GM18867 (cell line): ENCODE measurements around the gene ULK4.

Experiments
- ATAC-seq: cut with Tn5 transposase; IDR thresholded peaks from one replicate; pipeline ENCODE4 v1.9.1; 2021; ENCODE audit warnings: mild to moderate bottlenecking, moderate library complexity; ENCODE audit not compliant: unreplicated experiment

Gene ULK4

GRCh38 chr3:41241800-41242571 is 719.9 kb downstream of the ULK4 start:
- no peak for ATAC-seq

DNA sequence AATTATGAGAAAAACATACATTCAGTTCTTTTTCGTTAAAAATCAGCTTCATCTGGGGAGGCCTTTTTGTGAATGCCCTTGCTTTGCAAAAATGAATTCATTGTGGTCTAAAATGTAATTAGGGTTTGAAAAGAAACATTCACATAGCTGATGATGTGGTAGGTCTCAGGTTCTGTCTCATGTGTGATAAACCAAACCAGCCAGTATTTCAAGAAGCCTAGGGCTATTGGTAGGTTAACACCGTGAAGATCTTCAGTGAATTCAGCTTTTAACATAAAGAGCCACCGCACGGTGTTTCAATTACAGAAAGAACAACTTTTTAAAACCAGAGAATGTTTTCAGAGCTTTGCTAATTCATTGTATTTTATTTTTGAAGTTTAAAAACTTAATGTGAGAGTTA is 720.7 kb downstream of the ULK4 start:
- no peak for ATAC-seq

DNA sequence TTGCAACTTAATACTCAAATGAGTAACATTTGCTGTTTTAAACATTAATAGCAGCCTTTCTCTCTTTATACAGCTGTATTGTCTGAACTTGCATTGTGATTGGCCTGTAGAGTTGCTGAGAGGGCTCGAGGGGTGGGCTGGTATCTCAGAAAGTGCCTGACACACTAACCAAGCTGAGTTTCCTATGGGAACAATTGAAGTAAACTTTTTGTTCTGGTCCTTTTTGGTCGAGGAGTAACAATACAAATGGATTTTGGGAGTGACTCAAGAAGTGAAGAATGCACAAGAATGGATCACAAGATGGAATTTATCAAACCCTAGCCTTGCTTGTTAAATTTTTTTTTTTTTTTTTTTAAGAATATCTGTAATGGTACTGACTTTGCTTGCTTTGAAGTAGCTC is 722.3 kb downstream of the ULK4 start:
- ATAC-seq = no peak

DNA sequence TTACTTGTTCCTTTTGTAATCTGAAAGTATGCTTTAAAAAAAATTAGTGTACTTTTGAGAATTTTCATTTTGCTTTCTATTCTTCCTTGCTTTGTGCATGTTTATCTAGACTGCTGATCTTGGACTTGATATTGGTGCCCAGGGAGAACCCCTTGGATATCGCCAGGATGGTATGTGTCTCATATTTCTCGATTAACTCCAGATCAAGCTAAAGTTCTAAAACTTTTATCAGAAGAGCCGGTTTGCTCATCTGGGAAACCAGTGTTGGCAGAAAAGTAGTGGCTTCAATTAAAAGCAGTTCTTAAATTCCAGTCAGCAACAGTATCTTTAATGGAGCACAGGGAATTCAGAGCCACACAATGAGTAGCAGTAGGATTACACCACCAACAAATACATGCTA is 724.0 kb downstream of the ULK4 start:
- ATAC-seq = no peak

GRCh38 chr3:41236228-41236627 is 725.7 kb downstream of the ULK4 start:
- ATAC-seq = no peak

- no peak for ATAC-seq
These were observed 726.8 kb downstream of the ULK4 start for GRCh38 chr3:41234823-41235721.

- ATAC-seq = no peak
These were observed 737.6 kb downstream of the ULK4 start for GRCh38 chr3:41224120-41224806.

GRCh38 chr3:41223691-41224090 is 738.2 kb downstream of the ULK4 start:
- ATAC-seq = no peak

GRCh38 chr3:41223078-41223477 is 738.8 kb downstream of the ULK4 start:
- ATAC-seq = no peak

DNA sequence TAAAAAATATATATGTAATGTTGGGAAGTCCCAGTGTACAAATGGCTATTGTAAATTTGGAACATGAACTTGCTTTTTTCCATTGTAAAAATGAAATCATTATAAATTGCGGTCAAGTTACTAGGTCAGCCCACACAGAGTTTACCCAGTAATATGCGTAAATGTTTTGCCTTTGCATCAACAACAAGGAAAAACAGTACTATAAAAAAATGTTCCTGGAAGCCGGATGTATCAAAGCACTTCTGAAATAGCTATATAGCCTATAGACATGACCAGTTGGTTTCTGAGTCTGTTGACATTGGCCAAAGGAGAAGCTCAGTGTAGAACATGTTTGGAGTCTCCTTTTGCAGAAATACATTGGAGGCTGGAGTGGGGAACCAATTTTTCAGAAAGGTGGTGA is 739.4 kb downstream of the ULK4 start:
- no peak for ATAC-seq

GRCh38 chr3:41222012-41222411 is 739.9 kb downstream of the ULK4 start:
- ATAC-seq = no peak

DNA sequence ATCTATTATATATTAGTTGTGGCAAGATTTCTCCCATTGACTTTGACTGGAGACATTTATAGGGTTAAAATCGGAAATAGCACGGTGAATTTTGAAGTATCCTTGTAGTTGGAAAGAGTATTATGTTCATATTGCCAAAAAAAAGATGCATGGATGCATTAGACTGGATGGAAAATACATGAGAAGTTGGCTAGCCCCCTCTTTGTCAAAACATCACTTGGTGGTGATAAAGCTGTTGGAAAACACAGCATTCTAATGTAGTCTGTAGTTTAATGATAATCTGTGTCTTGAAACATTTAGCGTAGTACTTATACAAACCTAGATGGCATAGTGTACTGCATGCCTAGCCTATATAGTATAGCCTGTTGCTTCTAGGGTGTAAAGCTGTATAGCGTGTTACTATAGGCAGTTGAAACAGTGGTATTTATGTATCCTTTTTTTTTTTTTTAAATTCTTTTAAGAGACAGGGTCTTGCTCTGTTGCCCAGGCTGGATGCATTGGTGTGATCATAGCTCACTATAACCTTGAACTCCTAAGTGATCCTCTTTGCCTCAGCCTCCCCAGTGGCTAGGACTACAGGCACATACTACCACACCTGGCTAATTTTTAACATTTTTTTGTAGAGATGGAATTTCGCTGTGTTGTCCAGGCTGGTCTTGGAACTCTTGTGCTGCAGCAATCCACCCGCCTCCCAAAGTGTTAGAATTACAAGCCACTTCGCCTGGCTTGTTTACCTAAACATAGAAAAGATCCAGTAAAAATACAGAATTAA is 740.8 kb downstream of the ULK4 start:
- ATAC-seq = no peak

DNA sequence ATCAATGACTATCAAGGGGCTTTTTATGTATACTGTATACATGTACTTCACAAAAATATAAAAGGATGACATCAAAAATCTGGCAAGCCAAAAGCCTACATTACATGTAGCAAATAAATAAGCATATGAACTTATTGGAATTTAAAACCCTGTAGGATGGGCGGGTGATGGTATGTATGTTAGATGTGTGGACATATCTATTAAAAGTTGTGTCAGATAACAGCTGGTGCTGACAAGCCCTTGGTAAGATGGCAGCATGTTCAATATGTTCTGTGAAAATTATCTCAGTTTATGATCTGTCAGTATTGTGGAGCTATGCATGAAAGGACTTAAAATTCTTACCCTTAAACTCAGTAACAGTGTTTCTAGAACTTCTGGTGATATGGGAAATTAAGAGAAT is 742.5 kb downstream of the ULK4 start:
- no peak for ATAC-seq

DNA sequence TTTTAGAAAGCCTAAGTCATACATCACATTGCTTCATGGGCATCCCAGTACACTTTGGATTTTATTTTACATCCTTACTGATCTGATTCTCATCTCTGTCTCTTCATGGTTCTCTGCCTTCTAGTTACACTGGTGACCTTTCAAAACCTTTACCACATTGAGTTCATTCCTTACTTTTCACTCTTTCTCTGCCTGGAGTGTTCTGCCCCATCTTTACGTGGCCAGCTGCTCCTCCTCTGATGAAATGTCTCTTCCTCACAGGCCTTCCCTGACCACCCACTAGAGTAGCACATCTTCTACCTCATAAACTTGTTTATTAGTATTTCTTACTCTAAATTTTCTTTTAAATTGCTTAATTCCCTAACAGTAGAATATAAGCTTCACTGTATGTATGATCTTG is 744.9 kb downstream of the ULK4 start:
- no peak for ATAC-seq

DNA sequence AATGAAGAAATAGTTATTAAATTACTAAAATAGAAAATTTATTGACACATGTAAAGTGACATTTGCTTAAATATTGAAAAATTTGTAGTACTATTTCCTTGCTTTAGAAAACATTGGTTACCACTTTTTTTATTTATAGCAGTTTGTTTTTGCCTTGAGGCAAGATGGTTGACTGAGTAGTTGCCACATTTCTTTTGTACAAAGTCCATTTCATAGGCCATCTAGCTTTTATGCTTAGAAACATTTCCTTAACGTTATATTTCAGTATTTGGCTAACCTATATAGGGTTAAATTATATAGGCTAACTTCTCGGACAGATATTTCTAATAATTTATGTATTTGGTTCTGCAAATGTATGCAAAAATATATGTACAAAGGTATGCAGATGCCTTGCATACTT is 745.5 kb downstream of the ULK4 start:
- ATAC-seq = no peak

DNA sequence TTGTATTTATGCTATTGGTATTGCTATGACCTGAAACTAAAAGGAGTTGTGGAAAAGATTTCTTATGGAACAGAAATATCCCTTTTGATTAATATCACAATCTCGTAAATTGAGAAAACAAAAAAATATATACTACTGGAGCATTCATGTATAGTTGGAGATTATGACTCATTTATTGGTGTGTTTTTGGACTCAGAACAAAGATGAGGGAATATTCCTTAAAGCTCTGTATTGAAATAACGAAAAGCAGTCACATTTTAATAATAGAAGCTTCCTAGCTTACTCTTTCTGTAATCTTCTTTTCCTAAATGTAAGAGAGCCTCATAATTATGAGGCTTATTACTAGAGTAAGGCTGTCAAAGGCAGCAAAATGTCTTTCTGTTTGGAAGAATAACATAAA is 748.3 kb downstream of the ULK4 start:
- ATAC-seq = no peak

DNA sequence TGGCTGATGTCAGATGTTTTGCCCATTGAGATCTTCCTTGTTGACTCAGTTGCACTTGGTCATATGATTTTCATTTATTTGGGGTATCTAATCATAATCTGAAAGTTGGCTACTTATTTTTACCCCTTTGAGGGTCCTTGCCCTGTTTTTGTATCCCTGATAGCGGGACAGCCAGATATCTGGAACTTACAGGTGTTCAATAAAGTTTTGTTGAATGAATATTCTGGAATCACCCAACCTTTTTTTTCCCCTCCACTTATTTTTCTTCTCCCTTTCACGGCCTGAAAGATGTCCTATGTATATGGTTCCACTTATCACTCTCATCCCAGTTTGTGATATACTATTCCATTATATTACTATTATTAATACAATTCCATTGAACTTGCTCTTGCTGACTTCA is 749.8 kb downstream of the ULK4 start:
- no peak for ATAC-seq

DNA sequence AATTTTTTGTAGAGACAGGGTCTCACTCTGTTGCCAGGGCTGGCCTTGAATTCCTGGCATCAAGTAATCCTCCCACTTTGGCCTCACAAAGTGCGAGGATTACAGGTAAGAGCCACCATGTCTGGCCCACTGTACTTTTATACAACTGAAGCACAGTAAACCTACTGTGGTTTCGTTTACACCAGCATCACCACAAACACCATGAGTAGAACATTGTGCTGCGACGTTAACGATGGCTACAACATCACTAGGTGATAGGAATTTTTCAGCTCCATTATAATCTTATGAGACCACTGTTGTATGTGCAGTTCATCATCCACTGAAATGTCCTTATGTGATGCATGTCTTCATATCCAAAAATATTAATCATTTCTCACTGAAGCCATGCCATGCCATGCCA is 750.9 kb downstream of the ULK4 start:
- ATAC-seq = no peak

GRCh38 chr3:41209646-41210045 is 752.3 kb downstream of the ULK4 start:
- ATAC-seq = no peak

DNA sequence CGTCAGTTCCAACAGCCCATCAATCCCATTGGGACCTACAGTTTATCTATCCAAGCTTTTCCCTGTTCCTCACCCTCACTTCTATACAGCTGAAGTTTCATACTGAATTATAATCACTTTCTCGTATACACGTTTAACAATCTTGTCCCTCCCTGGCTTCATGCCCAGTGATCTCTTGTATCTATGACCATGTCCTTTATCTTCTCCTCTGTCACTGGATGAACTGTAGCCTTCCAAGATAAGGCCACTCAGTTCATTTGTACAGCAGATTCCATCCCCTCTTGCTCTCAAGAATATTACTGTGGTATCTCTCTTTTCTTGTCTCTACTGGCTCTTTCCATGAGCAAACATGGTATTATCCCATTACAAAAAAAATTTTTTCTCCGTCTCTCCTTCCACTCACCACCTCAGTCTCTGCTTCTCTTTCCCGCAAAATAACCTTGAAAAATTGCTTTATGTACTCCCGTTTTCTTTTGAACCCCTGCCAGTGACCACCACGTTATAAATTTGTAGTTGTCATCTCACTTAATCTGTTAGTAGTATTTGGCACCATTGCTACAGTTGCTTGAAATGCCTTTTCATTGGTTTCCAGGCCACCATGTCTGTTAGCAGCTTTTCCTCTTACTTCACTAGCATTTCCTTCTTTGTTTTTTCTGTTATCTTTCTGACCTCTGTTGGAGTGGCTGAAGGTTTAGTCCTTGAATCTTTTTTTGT is 753.2 kb downstream of the ULK4 start:
- ATAC-seq = no peak
